ENCODE measurements around the gene CYP4F22.

CYP4F22 gene

GRCh38 chr19:15548648-15549047 lies 40.3 kb downstream of the CYP4F22 start:
- peaks cover 54% of the 10 kb centered on the region for H3K27me3 ChIP-seq
- peaks cover 9 to 11% of the 10 kb centered on the region in 2 experiments for H3K4me1 ChIP-seq (ENCODE audit: control insufficient read depth in 1 of 2, insufficient read depth in 1 of 2, low read depth in 1 of 2, low read length in 1 of 2)
- no peak for TF ChIP-seq CTCF (IDR thresholded peaks at IDR 0.05)
- H3K27ac ChIP-seq: no peak overlapping the region
- H3K4me3 ChIP-seq (ENCODE audit: low read depth in 1 of 2, low read length in 1 of 2): no peak overlapping the region
- H3K36me3 ChIP-seq: no peaks in the 10 kb centered on the region
- H3K9me3 ChIP-seq: no peaks in the 10 kb centered on the region

- Histone ChIP-seq H3K4me1 (ENCODE audit: control insufficient read depth in 1 of 2, insufficient read depth in 1 of 2, low read depth in 1 of 2, low read length in 1 of 2) (peaks cover 9 to 11% of the 10 kb centered on the region in 2 experiments), H3K27ac (no peak overlapping the region), H3K4me3 (ENCODE audit: low read depth in 1 of 2, low read length in 1 of 2) (no peak overlapping the region), H3K9me3 (no peaks in the 10 kb centered on the region), H3K36me3 (no peaks in the 10 kb centered on the region), H3K27me3 (peaks cover 63% of the 10 kb centered on the region)
- no peak for TF ChIP-seq CTCF (IDR thresholded peaks at IDR 0.05)
Observed at GRCh38 chr19:15549581-15549980, 41.3 kb downstream of the CYP4F22 start.

GRCh38 chr19:15550273-15550672 lies 41.9 kb downstream of the CYP4F22 start:
- Histone ChIP-seq H3K4me1 (ENCODE audit: control insufficient read depth in 1 of 2, insufficient read depth in 1 of 2, low read depth in 1 of 2, low read length in 1 of 2) (peaks cover 9 to 11% of the 10 kb centered on the region in 2 experiments), H3K36me3 (no peaks in the 10 kb centered on the region), H3K9me3 (no peaks in the 10 kb centered on the region), H3K27ac (no peak overlapping the region), H3K27me3 (peaks cover 70% of the 10 kb centered on the region), H3K4me3 (ENCODE audit: low read depth in 1 of 2, low read length in 1 of 2) (no peak overlapping the region)
- TF ChIP-seq CTCF (IDR thresholded peaks at IDR 0.05): no peak

DNA sequence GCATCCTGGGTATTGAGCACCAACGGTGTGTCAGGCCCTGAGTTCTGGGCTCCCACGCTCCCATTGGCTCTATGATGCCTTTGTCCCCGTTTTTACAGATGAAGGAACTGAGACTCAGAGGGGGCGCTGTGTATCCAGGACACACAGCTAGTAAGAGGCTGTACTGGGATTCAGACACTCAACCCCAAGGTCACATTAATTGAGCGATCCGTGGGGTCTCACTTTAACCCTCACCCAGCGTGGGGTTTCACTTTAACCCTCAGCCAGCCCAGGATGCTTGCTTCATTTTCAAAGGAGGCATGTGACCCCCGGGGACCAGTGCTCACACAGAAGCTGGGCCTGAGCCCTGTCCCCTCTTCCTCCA lies 42.6 kb downstream of the CYP4F22 start:
- H3K4me3 ChIP-seq (ENCODE audit: low read depth in 1 of 2, low read length in 1 of 2): peak overlapping the region; percentile 24 to 27
- no peak for TF ChIP-seq CTCF (IDR thresholded peaks at IDR 0.05)
- no peak overlapping the region for H3K27ac ChIP-seq
- peaks cover 13 to 16% of the 10 kb centered on the region in 2 experiments for H3K4me1 ChIP-seq (ENCODE audit: control insufficient read depth in 1 of 2, insufficient read depth in 1 of 2, low read depth in 1 of 2, low read length in 1 of 2)
- peaks cover 76% of the 10 kb centered on the region for H3K27me3 ChIP-seq
- no peaks in the 10 kb centered on the region for H3K9me3 ChIP-seq
- H3K36me3 ChIP-seq: no peaks in the 10 kb centered on the region

DNA sequence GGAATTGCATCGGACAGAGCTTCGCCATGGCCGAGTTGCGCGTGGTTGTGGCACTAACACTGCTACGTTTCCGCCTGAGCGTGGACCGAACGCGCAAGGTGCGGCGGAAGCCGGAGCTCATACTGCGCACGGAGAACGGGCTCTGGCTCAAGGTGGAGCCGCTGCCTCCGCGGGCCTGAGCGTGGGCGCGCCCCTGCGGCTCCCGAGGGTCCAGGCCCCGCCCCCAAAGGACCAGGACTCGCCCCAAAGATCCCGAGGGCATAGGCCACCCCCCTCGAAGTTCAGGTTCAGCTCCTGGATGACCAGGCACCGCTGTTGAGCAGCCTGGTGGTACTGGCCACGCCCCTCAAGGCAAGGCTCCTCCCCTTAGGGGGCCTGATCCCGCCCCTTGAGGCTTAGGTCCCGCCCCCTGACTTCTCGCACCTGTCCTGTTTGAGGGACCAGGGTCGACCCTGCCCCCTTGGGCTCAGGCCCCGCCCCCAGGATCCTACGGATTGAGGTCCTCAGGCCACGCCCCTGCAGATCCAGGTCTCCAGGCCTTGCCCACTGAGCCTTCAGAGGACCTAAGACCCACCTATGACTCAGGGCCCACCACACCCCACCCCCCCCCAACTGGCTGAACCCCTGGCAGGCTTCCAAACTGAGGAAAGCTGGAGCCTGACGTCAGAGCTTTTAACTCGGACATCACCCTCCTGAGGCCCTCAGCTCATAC lies 43.1 kb downstream of the CYP4F22 start:
- TF ChIP-seq CTCF (IDR thresholded peaks at IDR 0.05): no peak
- no peak overlapping the region for H3K27ac ChIP-seq
- H3K9me3 ChIP-seq: no peaks in the 10 kb centered on the region
- peak overlapping the region; percentile 24 to 27 for H3K4me3 ChIP-seq (ENCODE audit: low read depth in 1 of 2, low read length in 1 of 2)
- H3K4me1 ChIP-seq (ENCODE audit: control insufficient read depth in 1 of 2, insufficient read depth in 1 of 2, low read depth in 1 of 2, low read length in 1 of 2): peaks cover 18 to 21% of the 10 kb centered on the region in 2 experiments
- peaks cover 78% of the 10 kb centered on the region for H3K27me3 ChIP-seq
- no peaks in the 10 kb centered on the region for H3K36me3 ChIP-seq
